ENCODE results near the gene PCDH9. TPM values are rescaled to one million over a fixed set of nuclear protein-coding genes. Genes with fewer than 3 reads are reported as not detected.

PCDH9 gene
- total and polyA plus RNA-seq, 2 of the 13 experiments (the other 11 are each of a cell fraction or from before 2014, with no cell fraction given), result 0.09 TPM; not detected in 1

- TF ChIP-seq ATF7-NPFF (CRISPR knock-in tag; IDR thresholded peaks at IDR 0.05; ENCODE audit: low read depth) (peak; percentile 81), ZNF619 (CRISPR knock-in tag; IDR thresholded peaks at IDR 0.05) (no peak), RAD21 (CRISPR knock-in tag; IDR thresholded peaks at IDR 0.05) (no peak), SOX13 (IDR thresholded peaks at IDR 0.05) (no peak), SOX13 (CRISPR knock-in tag; conservative IDR thresholded peaks at IDR 0.05 in 1 of 2, IDR thresholded peaks at IDR 0.05 in 1 of 2) (peak in 1 of 2 experiments; percentile 56; a peak in 1 of 4 replicates), ZNF788 (CRISPR knock-in tag; IDR thresholded peaks at IDR 0.05; ENCODE audit: borderline replicate concordance) (peak; percentile 69; the same call in 1 of the 2 replicates), ZBTB20 (CRISPR knock-in tag; IDR thresholded peaks at IDR 0.05; ENCODE audit: borderline replicate concordance, low read depth) (no peak), KLF11 (CRISPR knock-in tag; IDR thresholded peaks at IDR 0.05) (no peak), DRAP1 (CRISPR knock-in tag; IDR thresholded peaks at IDR 0.05) (0 out of 2 replicates have a peak, but pooled peaks have one; percentile 31), ZNF891 (CRISPR knock-in tag; IDR thresholded peaks at IDR 0.05) (no peak; the same call in 1 of the 2 replicates), HHEX (CRISPR knock-in tag; IDR thresholded peaks at IDR 0.05) (no peak), ZNF335 (CRISPR knock-in tag; IDR thresholded peaks at IDR 0.05) (no peak), AGO1 (IDR thresholded peaks at IDR 0.05; ENCODE audit: low read depth, low read length, poor library complexity, severe bottlenecking) (no peak), SP4 (CRISPR knock-in tag; IDR thresholded peaks at IDR 0.05) (peak; percentile 86), HOXA7 (CRISPR knock-in tag; IDR thresholded peaks at IDR 0.05) (no peak), GTF3A (CRISPR knock-in tag; conservative IDR thresholded peaks at IDR 0.05) (no peak)
- TF ChIP-seq, protein P1, sequence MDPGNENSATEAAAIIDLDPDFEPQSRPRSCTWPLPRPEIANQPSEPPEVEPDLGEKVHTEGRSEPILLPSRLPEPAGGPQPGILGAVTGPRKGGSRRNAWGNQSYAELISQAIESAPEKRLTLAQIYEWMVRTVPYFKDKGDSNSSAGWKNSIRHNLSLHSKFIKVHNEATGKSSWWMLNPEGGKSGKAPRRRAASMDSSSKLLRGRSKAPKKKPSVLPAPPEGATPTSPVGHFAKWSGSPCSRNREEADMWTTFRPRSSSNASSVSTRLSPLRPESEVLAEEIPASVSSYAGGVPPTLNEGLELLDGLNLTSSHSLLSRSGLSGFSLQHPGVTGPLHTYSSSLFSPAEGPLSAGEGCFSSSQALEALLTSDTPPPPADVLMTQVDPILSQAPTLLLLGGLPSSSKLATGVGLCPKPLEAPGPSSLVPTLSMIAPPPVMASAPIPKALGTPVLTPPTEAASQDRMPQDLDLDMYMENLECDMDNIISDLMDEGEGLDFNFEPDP (CRISPR knock-in tag; conservative IDR thresholded peaks at IDR 0.05), result no peak
- TF ChIP-seq, protein P2, sequence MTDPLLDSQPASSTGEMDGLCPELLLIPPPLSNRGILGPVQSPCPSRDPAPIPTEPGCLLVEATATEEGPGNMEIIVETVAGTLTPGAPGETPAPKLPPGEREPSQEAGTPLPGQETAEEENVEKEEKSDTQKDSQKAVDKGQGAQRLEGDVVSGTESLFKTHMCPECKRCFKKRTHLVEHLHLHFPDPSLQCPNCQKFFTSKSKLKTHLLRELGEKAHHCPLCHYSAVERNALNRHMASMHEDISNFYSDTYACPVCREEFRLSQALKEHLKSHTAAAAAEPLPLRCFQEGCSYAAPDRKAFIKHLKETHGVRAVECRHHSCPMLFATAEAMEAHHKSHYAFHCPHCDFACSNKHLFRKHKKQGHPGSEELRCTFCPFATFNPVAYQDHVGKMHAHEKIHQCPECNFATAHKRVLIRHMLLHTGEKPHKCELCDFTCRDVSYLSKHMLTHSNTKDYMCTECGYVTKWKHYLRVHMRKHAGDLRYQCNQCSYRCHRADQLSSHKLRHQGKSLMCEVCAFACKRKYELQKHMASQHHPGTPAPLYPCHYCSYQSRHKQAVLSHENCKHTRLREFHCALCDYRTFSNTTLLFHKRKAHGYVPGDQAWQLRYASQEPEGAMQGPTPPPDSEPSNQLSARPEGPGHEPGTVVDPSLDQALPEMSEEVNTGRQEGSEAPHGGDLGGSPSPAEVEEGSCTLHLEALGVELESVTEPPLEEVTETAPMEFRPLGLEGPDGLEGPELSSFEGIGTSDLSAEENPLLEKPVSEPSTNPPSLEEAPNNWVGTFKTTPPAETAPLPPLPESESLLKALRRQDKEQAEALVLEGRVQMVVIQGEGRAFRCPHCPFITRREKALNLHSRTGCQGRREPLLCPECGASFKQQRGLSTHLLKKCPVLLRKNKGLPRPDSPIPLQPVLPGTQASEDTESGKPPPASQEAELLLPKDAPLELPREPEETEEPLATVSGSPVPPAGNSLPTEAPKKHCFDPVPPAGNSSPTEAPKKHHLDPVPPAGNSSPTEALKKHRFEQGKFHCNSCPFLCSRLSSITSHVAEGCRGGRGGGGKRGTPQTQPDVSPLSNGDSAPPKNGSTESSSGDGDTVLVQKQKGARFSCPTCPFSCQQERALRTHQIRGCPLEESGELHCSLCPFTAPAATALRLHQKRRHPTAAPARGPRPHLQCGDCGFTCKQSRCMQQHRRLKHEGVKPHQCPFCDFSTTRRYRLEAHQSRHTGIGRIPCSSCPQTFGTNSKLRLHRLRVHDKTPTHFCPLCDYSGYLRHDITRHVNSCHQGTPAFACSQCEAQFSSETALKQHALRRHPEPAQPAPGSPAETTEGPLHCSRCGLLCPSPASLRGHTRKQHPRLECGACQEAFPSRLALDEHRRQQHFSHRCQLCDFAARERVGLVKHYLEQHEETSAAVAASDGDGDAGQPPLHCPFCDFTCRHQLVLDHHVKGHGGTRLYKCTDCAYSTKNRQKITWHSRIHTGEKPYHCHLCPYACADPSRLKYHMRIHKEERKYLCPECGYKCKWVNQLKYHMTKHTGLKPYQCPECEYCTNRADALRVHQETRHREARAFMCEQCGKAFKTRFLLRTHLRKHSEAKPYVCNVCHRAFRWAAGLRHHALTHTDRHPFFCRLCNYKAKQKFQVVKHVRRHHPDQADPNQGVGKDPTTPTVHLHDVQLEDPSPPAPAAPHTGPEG (CRISPR knock-in tag; IDR thresholded peaks at IDR 0.05), result peak; percentile 65; the same call in 1 of the 2 replicates
- TF ChIP-seq, protein P3, sequence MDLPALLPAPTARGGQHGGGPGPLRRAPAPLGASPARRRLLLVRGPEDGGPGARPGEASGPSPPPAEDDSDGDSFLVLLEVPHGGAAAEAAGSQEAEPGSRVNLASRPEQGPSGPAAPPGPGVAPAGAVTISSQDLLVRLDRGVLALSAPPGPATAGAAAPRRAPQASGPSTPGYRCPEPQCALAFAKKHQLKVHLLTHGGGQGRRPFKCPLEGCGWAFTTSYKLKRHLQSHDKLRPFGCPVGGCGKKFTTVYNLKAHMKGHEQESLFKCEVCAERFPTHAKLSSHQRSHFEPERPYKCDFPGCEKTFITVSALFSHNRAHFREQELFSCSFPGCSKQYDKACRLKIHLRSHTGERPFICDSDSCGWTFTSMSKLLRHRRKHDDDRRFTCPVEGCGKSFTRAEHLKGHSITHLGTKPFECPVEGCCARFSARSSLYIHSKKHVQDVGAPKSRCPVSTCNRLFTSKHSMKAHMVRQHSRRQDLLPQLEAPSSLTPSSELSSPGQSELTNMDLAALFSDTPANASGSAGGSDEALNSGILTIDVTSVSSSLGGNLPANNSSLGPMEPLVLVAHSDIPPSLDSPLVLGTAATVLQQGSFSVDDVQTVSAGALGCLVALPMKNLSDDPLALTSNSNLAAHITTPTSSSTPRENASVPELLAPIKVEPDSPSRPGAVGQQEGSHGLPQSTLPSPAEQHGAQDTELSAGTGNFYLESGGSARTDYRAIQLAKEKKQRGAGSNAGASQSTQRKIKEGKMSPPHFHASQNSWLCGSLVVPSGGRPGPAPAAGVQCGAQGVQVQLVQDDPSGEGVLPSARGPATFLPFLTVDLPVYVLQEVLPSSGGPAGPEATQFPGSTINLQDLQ (CRISPR knock-in tag; IDR thresholded peaks at IDR 0.05), result no peak
Measured at GRCh38 chr13:67230404-67231288, 510 bp upstream of the PCDH9 start (continued).
